Right renal cortex interstitium (tissue), 3 donors: Measurements from ENCODE around the gene ZNF618. TPM values are rescaled to one million over a fixed set of nuclear protein-coding genes. Genes with fewer than 3 reads are reported as not detected.

Source experiments
- DNase-seq, 3 donors: peaks; one replicate each; pipeline ENCODE4 v3.0.0-alpha.2; 2013; ENCODE audit warnings: low read depth in 3 of 3, low spot score in 2 of 3
- polyA plus RNA-seq, 3 donors: library from polyadenylated mRNA; unstranded; fragments of 120-200 nt; gene quantifications; one replicate each; pipeline ENCODE4 v1.2.1, GENCODE V29; 2013; ENCODE audit not compliant: insufficient read length in 3 of 3

The ZNF618 gene
- polyA plus RNA-seq, 3 donors = 39.7 to 41.7 (median 39.9) TPM

DNA sequence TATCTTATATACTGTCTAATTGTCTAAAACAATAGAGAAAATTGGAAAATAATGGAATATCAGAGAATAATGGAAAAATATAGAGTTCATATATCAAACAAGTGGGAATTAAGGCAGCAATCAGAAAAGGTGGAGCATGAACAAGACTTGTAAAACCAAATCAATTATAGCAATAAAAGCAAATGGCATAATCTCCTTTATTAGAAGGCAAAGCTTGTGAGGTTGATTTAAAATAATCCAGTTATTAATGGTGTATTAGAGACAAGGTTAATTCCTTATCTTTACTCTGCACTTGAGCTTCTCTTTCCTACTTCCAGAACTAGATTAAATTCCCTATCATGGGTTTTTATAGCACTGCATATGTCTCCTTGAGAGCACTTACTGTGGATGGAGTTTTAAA, 137.9 kb downstream of the ZNF618 start:
- no peak for DNase-seq

GRCh38 chr9:114015607-114016006, 139.5 kb downstream of the ZNF618 start:
- DNase-seq = no peak

GRCh38 chr9:114016101-114016500, 140.0 kb downstream of the ZNF618 start:
- no peak for DNase-seq

- DNase-seq = no peak
Measured at GRCh38 chr9:114016629-114017423, 140.7 kb downstream of the ZNF618 start.

DNA sequence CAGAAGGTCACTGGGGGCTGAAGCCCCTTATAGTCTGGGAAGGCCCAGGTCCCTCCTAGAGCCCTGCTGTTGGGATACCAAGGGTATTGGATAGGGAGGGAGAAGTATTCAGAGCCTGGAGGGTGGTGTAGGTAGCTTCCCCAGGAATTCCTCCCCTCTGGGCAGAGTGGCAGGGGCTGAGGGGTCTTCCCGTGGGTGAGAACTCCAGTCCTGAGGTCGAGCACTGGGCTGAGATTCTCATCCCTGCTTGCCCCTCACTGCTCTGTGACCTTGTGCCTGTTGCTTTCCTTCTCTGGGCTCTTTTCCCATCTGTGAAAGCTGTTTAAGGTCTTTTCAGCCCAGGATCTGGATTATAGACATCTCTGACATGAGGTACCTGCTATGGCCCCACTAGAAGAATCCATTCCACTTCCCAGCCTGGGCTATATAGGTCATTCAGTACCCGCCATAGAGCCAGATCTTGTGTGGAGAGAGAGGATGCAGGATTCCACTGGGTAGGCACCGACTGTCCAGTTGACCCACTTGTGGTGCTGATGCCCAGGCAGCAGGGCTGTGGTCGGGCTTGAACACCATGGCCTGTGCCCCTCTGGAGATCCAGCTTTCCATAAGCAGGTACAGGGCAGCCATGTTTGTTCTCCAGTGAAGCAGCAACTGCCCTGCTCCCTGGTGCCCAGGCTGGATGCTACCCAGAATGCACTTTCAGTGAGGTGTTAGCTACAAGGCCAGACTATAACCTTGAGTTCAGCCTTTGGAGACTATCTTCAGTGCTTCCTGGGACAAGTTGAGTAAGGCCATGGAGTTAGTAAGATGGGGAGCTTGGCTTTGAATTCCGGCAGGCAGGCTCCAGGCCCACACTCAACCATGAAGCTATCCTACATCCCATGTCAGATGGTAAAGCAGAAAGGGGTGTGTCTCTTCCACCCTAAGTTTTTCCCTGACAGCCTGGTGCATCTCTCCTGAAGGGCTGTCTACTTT, 141.9 kb downstream of the ZNF618 start:
- DNase-seq = no peak

GRCh38 chr9:114021578-114021977, 145.5 kb downstream of the ZNF618 start:
- DNase-seq = no peak

DNA sequence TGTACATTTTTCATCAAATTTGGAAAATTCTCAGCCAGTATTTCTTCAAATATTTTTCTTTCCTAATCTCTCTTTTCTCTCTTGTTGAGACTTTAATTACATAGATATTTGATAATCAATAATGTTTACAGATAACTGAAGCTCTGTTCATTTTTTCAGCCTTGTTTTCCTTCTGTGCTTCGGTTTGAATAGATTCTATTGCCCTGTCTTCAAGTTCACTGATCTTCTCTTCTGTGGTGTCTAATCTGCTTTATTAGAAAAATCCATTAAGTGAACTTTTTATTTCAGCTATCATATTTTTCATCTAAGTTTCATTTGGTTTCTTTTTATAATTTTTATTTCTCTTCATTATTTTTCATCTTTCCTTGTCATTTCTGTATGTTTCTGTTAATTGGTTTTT, 147.9 kb downstream of the ZNF618 start:
- DNase-seq = no peak

DNA sequence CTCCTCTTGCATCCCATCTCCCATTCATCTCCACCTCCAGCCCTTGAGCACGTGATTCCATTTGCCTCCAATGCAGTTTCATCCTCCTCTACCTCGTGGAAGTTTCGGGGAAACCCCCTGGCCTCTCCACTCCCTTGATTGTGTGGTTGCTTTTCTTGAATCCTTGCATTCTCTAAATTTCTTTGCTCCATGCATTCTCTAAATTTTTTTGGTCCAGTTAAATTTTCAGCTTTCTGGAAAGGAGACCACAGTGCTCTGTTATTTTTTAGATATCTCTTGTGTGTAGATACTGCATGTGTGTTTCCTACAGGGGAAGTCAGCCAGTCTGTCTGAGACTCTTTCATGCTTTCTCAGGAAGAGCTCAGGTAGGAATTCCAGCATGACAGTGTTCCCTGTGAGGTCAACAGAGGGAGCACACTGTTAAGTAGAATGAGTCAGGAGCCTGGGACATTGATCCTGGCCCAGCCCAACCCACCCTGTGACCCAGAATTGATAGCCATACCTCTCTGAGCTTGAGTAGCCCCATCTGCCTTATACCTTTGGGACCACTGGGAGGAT, 149.2 kb downstream of the ZNF618 start:
- no peak for DNase-seq

DNA sequence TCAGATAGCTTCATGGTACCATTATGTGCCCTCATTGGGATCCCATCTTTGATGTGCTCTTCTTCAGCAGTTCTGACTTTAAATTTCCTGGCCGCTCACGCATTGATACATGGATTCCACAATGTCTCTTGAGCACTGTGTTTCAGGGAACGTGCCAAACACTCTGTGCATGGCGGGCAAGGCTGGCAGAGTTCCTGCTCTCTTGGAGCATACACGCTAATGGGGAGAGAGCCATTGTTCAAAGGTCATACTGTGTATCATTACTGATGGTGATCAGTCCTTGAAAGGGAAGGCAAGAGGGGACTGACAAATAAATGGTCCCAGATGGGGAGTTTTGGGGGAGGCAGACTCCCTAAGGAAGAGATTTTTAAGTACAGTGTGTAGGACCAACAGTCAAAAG, 149.7 kb downstream of the ZNF618 start:
- no peak for DNase-seq

DNA sequence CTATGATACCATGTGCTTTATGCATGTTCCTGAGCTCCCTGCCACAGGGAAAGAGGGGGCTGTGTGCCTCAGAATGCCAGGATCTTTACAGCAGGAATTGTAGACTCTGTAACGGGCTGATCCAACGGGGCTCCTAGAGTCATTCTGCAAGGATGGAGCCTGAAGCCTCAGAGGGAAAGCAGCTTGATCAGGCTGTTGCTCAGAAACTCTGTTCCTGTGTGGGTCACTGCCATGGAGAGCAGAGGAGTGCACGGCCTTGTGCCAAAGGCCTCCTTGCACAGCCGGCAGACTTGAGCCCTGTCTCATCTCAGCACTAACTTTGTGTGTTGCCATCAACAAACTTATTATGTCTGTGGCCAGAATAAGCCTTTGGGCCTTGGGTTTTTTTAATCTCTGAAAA, 150.2 kb downstream of the ZNF618 start:
- no peak for DNase-seq

DNA sequence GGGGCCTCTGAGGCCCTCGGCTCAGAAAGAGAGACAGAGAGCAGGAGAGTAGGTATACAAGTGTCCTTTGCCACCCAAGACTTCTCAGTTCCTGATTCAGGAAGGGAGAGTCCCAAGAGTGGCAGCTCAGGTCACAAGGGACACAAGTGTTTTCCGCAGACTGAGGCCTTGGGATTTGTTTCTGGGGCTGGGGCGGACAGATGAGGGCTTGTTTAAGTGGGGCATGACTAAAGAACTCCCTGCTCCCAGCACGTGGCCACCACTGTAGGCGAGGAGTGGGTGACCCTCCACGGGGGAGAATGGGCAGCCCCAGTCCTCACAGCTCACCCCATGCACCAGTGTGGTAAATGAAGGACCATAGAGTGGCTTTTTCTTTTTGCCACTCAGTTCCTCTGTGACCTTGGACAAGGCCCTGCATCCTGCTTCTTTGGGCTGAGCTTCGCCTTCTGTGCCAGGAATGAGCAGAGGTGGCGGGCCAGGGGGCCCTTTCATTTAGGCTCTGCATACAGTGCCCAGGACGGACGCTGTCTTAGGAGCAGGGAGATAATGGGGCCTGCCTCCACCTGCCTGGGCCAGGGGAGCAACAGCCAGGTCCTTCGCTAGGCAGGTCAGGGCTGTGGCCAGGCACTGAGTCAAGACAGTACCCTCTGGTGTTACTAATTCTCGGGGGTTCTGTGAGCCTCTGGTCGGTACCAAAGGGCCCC, 151.2 kb downstream of the ZNF618 start:
- DNase-seq = no peak

DNA sequence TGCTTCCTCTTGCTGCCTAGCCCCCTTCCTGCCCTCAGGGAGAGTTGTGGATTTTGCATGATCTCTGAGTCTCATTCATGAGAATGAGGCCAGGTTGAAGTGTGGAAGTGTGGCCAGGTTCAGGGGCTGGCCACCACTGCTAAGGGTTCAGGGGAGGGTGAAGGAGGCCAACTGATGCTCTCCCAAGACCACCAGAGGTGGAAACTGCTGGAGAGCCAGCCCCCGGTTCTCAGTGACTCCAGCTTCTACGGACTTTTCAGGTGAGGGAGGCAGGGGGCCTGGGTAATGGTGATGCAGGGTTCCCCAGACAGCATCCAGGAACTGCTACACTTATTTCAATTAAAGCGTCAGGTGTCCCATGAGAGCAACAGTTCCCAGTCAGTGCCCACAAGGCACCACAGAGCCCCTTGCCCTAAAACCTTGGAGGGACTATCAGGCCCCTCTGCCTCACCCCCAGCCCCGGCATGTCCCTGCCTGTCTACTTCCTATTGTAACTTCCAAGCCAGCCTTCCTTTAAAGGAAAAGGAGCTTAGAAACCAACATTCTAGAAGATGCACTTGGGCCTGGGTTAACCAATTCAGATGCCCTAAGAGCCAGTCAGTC, 151.9 kb downstream of the ZNF618 start:
- DNase-seq = no peak

DNA sequence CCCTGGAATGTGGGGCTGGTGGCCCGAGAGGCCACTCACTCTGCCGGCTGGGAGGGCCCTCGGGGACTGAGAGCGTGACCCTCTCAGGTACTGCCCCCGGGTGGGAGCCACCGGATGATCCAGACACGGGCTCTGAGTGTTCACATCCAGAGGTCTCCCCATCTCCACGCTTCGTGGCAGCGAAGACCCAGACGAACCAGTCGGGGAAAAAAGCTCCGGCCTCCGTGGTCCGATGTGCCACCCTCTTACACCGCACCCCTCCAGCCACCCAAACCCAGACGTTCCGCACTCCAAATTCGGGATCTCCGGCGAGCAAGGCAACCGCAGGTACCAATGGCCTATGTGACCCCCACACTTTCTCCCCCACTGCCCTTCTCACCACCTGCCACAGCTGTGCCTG, 152.5 kb downstream of the ZNF618 start:
- no peak for DNase-seq

GRCh38 chr9:114029311-114030170, 153.4 kb downstream of the ZNF618 start:
- DNase-seq = no peak

- DNase-seq = no peak
Measured at GRCh38 chr9:114030364-114030763, 154.3 kb downstream of the ZNF618 start.

- DNase-seq = no peak
Measured at GRCh38 chr9:114031037-114031630, 155.0 kb downstream of the ZNF618 start.

- DNase-seq = no peak
Measured at GRCh38 chr9:114031948-114032840, 156.1 kb downstream of the ZNF618 start.
